NCI-H748 treated with DMSO at 0.1 percent for 48 hours (cell line): ENCODE measurements around the gene CFHR5.
"Not testable (repeated sequence)": the region's sequence is repeated elsewhere in the genome, so short reads cannot be mapped to it uniquely, and the experiment has no call there.

Source experiments
- DNase-seq: peaks from one replicate; lab custom pipeline; 2025; lab: John Stamatoyannopoulos, UW

The CFHR5 gene

DNA sequence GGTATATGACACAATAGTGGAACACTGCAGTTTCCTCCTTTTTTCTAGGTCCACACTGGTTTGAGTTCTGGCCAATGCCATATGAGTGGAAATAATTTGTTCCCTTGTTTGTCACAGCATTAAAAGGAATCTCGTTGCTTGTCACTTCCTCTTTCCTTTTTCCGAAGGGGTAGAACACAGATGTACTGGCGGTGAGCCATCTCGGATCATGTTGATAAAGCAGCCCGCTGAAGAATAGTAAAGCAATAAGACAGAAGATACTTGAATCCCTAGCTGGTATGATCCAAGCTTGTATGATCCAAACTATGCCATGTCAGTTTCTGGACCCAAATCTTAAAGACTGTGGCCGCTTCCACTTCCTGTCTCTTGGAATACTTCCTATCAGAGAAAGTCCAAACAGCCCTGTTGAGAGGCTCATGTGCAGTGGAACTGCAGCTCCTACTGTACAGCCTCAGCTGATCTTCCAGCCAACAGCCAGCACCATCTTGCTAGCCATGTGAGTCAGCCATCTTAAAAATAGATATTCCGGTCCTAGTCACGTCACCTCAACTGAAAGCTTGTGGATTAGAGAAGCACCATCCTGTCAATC, 40.3 kb downstream of the CFHR5 start:
- no peak for DNase-seq

GRCh38 chr1:197021716-197022115, 44.4 kb downstream of the CFHR5 start:
- no peak for DNase-seq

- DNase-seq: no peak
These were observed 47.1 kb downstream of the CFHR5 start for GRCh38 chr1:197024460-197024859.

DNA sequence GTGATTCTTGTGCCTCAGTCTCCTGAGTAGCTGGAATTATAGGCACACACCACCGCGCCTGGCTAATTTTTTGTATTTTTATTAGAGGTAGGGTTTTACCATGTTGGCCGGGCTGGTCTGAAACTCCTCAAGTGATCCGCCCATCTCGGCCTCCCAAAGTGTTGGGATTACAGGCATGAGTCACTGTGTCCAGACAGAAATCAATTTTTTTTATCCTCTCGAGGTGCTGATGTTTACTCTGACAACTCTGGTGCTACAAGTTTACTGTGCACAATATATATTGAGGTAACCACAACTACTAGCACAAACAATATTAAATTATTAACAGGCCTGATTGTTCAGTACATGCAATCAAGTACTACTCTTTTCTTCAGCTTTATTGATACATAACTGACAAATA, 50.0 kb downstream of the CFHR5 start:
- DNase-seq: no peak

DNA sequence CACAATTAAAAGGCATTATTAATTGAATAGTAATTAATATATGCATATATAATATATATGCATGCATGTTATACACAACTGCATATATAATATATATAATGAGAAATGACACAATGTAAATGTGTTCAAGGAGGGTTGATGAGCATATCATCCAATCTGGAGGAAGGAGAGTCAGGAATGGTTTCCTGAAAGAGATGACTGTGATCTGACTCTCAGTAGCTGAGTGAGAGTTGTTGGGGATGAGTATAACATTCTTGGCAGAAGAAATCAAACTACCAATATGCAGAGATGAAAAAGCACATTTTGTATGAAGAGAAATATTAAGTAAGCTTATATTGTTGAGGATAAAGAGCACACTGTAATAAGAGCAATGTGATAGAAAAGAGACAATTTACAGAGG, 52.4 kb downstream of the CFHR5 start:
- no peak for DNase-seq

DNA sequence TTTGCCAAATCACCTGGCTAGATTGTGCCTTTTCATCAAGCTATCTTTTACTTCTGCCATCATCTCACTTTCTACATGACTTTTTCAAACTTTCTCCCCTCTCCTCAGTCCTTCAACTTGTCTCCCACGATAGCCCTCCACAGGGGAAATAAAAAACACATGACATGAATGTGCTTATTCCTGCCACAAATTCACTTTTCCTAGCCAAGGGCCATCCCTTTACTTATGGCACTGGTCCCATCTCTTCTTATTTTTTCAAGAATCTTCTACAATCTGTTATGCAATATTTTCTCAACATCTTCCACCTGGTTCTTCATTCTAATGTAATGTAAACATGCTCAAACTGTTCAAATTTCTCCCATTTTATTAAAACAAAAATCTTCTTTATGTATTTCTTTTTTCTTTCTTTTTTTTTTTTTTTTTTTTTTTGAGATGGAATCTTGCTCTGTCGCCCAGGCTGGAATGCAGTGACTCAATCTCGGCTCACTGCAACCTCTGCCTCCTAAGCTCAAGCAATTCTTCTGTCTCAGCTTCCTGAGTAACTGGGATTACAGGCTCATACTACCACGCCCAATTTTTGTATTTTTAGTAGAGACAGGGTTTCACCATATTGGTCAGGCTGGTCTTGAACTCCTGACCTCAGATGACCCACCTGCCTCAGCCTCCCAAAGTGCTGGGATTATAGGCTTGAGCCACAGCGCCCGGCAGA, 57.4 kb downstream of the CFHR5 start:
- DNase-seq: not testable (repeated sequence)

DNA sequence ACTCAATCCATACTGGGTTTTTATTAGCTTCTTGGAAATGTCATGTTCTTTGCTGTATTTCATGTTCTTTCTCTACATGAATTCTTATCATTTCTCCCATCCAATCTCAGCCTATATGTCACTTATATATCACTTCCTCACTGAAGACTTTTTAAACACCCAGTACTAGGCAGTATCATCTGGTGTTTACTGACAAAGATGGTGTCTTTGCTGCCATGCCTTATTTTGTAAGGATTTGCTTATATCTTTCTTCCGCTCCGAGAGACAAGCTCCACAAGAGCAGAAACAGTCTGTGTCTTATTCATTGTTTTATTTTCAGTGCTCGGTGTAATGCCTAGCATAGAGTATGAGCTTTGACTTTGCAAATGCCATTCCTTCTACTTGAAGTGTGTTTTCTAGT, 59.5 kb downstream of the CFHR5 start:
- no peak for DNase-seq

- DNase-seq: no peak
These were observed 64.4 kb downstream of the CFHR5 start for GRCh38 chr1:197041486-197042353.

GRCh38 chr1:197042676-197043341, 65.5 kb downstream of the CFHR5 start:
- peak; percentile 40 for DNase-seq

DNA sequence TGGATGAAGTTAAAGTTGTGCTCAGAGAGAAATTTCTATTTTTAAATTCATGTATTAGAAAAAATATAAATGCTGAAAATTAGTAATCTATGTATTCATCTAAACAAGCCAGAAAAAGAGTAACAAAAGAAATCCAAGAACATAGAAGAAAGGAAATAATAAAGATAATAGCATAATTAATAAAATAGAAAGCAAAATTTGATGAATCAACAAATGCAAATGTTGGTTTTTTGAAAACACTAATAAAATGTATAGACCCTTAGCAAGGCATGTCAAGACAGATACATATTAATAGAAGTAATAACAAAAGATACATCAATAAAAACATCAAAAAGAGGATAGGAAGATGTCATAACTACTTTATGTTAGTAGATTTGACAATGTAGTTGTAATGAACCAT, 71.7 kb downstream of the CFHR5 start:
- no peak for DNase-seq
